HG02973 (cell line): ENCODE measurements around the gene GRIK2.

ENCODE experiments used
- ATAC-seq: cut with Tn5 transposase; IDR thresholded peaks from one replicate; pipeline ENCODE4 v1.9.1; 2021; ENCODE audit warnings: moderate library complexity; ENCODE audit not compliant: unreplicated experiment

The GRIK2 gene

DNA sequence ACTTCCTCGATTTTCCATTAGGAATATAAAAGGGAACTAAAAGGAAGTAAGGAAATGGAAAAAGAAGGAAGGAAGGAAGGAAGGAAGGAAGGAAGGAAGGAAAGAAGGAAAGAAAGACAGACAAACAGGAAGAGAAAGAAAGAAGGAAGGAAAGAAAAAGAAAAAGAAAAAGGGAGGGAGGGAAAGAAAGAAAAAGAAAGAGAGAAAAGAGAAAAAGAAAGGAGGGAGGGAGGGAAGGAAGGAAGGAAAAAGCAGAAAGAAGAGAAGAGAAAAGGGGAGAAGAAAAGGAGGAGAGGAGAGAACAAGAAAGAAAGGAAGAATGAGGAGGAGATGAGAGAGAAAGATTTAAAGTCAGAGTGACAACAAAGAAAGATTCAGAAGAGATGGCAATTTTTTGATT lies 724.5 kb downstream of the GRIK2 start:
- ATAC-seq, result no peak
